GM19468 (cell line): ENCODE results near the gene DRC3.

ENCODE experiments used
- ATAC-seq: cut with Tn5 transposase; IDR thresholded peaks from one replicate; pipeline ENCODE4 v1.9.1; 2021; ENCODE audit warnings: mild to moderate bottlenecking, moderate library complexity, moderate number of reproducible peaks; ENCODE audit not compliant: unreplicated experiment; ENCODE audit errors: extremely low read depth

DRC3 gene

DNA sequence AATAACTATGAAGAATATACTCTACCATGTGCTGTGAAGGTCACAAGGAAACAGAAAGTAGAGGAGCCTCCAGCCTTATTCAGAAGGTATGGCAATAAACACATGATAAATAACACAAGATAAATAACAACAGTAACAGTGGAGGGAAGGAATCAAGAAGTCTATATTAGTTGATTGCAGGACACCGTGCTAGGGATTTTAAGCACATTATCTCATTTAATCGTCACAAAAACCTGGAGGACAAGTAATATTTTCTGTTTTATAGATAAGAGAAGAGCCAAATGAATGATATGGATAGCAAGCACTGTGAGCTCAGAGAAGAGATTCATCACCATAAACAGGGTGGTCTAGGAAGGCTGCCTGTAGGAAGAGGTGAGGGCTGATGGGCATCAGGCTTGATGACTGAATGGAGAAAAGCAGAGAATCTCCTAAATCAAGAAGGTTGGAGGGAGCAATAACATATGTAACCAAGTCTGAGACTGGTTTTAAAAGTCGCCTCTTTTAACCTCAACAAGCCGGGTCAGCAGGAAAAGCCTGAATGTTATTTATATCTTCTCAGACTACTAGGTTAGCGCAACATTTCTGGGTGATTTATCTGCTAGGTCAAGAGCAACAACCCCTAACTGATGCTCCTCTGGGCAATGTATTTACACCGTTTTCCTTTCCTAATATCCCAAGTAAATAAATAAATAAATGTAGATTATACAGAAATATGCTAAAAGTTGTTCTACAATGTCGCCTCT, 8.8 kb upstream of the DRC3 start:
- no peak for ATAC-seq

DNA sequence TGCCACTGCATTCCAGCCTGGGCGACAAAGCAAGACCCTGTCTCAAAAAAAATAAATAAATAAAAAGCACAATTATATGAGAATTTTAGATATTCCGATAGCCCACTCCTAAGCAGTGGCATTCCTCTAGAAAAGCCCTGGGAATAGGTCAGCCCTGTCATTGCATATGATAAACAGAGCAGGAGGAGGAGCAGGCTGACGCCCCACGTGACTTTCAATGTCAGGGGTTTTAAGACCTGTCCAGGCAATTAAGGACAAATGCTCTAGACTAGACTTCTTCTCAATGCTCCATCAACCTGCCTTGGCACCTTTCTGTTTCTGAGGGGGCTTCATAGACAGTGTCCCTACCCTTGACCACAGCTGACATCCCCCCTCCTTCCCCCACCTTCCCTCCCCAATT, 8.0 kb upstream of the DRC3 start:
- ATAC-seq: no peak

DNA sequence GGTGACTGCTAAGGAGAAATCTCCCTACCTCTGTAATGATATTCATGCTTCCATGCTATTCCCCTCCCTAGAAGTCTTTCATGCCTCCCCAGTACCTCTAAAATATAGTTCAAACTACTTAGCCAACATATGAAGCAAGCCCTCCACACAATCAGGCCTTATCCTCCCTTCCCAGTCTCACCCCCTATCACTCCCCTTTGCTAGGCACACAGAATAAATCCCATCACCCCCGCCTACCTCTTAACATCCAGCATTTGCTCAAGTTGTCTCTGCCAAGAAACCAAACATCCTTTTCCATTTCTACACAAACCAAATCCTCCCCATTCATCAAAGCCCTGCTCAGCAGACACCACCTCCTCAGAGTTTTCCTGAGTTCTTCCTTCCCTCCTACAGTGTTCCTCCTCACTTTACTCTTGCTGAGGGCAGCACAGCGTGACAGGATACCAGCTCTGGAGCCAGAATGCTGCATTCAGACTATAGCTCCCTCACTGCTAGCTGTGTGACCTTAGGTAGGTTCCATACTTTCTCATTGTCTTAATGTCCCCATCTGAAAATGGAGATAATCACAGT, 7.4 kb upstream of the DRC3 start:
- no peak for ATAC-seq

DNA sequence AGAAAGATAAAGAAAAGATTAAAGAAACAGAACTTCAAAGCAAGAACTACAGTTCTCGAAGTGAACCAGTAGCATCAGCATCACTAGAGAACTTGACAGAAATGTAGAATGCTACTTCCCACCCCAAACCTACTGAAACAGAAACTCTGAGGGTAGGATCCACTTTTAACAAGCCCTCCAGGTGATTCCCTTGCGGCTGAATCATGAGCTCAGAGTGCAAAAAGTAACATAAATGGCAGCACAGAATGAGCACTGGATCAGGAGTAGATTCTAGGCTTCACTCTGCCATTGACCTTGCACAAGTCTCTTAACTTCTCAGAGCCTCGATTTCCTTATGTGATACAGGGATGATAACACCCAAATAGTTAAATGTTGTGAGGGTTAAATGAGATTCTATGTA, 6.3 kb upstream of the DRC3 start:
- no peak for ATAC-seq

DNA sequence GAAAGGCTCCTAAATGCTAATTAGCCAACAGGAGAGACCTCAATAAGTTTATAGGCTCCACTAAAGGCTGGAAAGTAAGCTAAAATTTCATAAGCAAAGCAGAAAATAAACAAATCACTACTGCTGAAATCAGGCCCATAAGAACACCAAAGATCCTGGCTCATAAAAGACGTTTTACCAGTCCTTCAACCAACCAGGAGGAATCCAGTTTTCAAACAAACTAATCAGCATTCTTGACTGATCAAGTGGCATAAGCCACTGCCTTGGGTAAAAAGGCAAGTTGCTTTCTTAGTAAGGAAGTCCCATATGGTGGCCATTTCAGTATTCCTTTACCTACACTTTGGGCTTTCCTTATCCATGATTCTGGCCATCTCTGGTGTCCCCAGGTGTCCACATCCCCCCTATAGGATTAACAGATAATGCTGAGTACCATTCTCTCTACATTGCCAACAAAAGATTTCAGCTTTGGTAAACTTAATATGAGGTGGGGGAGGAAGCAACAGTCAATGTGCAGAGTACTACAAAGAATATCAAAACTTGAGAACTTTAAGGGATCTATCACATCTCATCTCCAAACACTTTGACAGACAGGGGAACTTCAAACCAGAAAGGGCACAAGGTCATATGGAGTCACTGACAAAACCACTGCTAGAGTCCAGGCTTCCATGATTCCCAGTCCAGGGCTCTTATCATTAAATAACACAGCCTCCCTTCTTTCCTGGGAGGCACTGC, 1.8 kb upstream of the DRC3 start:
- no peak for ATAC-seq

DNA sequence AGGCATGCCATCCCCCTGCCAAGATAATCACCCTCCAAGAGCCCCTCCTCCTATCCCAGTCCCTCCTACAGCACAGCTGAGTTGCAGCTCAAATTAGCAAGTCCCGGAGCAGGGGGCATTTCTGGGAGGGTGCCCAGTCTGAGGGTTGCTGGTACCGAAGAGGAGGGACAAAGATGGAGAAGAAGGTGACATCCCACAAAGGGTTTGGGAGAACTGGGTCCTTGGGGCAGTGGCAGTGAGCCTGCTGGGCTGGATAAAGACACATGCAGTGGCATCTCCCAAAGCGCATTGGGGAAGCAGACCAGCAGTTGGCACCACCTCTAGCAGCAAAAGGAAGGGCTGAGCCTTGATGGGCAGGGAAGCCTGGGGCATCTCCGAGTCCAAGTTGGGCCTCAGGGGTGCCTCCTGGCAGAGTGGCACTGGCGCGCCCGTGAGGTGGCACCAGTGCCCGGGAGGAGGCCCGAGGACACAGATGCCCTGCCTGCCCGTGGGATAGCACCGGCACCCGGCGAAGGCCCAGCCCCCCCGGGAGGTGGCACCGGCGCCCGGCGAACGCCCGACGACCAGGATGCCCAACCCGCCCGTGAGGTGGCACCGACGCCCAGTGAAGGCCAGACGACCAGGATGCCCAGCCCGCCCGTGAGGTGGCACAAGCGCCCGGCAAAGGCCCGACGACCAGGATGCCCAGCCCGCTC, 1.1 kb upstream of the DRC3 start:
- no peak for ATAC-seq

DNA sequence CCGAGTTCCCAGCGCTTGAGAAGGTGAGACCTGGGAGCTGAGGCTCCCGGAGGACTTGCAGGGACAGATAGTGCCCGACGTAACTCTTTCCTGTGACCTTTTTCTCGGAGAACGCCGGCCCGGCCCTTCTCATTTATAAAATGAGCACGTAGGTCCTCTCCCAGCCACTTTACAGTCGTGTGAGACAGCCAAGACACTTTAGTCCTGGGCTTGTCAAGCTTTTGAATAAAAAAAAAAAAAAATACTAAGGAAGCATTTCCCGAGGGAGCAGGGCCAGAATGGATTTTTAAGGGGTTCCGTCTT, 241 bp downstream of the DRC3 start:
- no peak for ATAC-seq

GRCh38 chr17:17975436-17975835, 2.8 kb downstream of the DRC3 start:
- ATAC-seq: no peak

DNA sequence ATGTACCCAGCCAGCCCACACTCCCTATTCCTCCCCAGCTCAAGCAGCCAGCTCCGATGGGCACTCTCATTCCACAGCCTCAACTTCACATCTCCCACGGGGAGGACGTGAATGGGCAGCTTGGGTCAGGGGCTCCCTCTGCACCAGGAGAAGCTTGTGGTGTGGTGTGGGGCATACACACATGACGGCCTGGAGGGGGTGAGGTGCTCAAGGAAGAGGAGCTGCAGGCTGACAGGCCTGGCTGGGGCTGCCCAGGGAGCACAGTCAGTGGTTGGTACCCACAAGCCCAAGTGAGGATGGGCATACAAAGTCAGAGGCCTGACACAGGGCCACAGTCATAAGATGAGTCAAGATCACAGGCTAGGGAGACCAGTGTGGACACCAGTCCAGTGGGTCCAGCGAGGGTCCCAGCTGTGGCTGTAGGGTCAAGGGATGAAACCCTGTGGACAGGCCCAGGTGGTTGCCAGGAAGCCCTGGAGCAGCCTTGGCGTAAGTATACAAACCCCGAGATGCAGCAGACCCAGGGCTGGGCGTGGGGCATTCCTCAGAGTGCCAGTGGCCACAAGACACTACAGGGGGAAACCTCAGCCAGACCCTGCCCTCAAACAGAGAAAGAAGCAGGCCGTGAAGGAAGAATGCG, 4.4 kb downstream of the DRC3 start:
- no peak for ATAC-seq

- no peak for ATAC-seq
Measured at GRCh38 chr17:17978481-17979424, 6.1 kb downstream of the DRC3 start.

DNA sequence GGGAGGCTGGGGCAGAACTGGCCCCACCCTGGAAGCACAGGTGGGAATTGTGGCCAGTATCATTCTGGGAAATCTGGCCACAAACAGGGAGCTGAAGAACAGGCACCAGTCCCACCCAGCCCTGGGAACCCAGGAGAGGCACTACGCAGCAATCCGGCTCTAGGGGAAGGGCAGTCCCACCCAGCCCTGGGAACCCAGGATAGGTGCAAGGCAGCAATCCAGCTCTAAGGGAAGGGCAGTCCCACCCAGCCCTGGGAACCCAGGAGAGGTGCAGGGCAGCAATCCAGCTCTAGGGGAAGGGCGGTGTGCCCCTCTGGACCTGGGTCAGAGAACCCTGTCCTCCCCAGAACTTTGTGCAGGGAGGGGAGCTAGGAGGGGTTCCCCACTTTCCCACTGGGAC, 7.1 kb downstream of the DRC3 start:
- ATAC-seq: no peak

GRCh38 chr17:17981330-17981729, 8.7 kb downstream of the DRC3 start:
- ATAC-seq: no peak

DNA sequence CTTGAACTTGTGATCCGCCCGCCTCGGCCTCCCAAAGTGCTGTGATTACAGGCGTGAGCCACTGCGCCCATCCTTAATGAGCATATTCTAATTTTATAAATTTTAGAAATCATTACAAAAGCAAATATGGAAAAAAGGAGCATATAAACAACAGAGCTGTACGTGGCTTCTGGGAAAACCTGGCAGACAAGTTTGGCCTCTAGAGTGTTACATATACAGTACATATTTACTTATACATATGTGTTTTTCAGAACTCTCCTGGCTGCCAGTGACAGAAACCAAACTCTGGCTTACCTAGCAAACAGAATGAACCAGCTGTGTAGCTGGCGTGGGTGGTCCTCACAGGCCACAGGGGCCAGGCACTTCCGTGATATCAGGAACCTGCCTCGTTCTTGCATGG, 10.1 kb downstream of the DRC3 start:
- ATAC-seq: no peak

DNA sequence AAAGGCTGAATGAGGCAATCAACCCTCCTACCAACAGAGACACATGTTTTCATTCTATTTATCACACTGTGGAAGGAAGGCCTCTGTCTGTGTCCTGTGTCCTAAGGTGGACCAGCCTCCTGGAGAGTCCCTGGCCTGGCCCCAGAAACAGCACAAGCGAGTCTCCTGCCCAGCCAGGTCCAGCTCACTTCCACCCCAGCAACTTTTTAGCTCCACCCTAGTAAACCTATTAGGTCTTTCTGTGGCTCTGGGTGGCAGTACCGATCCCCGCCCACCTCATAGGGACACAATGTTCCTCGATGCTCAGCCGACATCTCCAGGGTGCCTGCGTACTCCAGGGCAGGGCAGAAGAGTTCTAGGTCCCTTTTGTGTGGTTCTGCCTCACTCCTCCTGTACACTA, 10.7 kb downstream of the DRC3 start:
- no peak for ATAC-seq

DNA sequence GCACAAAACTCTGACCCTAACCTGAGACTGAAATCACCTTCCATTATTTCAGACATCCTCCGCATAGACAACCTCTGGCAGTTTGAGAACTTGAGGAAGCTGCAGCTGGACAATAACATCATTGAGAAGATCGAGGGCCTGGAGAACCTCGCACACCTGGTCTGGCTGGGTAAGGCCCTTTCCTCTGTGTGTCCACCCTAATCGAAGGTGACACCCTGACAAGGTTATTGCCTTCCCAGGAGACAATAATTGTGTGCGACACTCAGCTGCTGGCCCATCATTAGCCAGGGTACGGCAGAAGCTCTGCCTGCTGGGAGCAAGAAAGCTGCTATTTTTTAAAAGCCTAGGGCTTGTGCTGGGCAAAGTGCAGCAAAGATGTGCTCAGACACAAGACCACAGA, 11.1 kb downstream of the DRC3 start:
- ATAC-seq: no peak

- ATAC-seq: no peak
Measured at GRCh38 chr17:17985153-17985552, 12.5 kb downstream of the DRC3 start.

- no peak for ATAC-seq
Measured at GRCh38 chr17:17985555-17985954, 12.9 kb downstream of the DRC3 start.

DNA sequence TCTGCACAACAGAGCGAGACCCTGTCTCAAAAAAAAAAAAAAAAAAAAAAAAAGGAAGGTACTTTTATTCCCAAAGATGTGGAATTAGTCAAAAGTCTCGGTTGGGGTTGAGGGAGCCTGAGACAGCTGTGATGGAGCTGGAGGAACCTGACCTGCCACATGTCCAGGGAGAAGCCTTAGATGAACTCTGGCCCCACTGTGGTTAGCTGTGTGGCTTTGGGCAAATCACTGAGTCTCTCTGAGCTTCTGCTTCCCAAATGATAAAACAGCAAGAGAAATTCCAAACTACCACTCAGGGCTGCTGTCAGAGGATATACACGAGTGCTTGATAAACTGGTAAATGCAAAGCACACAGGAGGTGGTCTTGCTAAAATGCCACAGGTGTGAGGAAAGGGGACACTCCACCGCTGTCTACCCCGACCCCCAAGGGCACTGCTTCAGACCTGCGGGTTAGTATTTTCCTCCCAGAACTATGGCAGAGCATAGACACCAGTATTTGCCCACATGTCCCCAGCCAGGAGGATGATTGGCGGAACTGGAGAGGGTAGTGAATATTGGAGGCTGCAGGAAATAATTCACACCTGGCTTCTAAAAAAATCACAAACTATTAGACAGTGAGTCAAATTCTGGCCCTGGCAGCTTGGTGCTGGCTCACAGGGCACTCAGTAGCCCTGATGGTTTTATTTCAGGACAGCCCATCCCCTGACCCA, 14.7 kb downstream of the DRC3 start:
- ATAC-seq: no peak

DNA sequence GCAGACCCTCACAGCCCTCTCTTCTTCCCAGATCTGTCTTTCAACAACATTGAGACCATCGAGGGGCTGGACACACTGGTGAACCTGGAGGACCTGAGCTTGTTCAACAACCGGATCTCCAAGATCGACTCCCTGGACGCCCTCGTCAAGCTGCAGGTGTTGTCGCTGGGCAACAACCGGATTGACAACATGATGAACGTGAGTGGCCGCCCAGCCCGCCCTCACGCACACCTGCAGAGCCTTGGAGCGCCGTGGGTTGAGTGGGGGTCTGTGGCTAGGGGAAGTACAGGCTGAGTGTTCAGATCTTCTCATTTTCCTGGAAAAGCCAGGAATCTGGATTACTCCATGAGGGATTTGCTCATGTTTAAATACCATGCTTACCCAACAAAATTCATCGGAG, 15.2 kb downstream of the DRC3 start:
- no peak for ATAC-seq
